Mucosa of gallbladder (tissue), 1 donor: ENCODE data around the gene SLC6A19. TPM values are rescaled to one million over a fixed set of nuclear protein-coding genes. Genes with fewer than 3 reads are reported as not detected.
A peak's percentile ranks its signal among the peaks of the same experiment; 100 is the strongest.

Source experiments
- DNase-seq: peaks from one replicate; pipeline ENCODE4 v3.0.0-alpha.2; 2020; ENCODE audit warnings: low spot score
- total RNA-seq: library from RNA; stranded (reverse); gene quantifications from one replicate; pipeline ENCODE4 v1.2.1, GENCODE V29; 2021
- donor health status: DM: no; HTN: no; CAD: no.

The SLC6A19 gene
- total RNA-seq, 1 donor from 2014 or later, result 179 TPM

DNA sequence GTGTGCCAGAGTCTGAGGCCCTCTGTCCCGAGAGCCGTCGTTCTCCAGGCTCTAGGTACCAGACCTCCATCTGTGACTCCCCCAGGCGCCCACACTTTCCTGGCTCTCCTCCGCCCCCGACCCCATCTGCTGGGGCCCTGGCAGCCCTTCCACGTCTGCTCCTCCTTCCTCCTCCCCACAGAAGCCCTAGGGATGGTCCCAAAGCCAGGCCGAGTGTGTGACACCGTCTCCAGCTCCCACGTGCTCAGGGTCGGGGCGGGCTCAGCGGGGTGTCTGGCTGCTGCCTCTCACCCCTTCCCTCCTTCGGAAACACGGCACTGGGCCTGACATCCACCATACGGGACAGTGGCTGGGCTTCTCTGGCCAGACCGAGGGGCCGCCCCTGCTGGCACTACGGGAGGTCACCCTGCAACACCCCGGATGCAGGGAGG is 20.5 kb upstream of the SLC6A19 start:
- DNase-seq, result no peak

- peak; percentile 71 for DNase-seq
These were observed 19.7 kb upstream of the SLC6A19 start for GRCh38 chr5:1181451-1182359.

DNA sequence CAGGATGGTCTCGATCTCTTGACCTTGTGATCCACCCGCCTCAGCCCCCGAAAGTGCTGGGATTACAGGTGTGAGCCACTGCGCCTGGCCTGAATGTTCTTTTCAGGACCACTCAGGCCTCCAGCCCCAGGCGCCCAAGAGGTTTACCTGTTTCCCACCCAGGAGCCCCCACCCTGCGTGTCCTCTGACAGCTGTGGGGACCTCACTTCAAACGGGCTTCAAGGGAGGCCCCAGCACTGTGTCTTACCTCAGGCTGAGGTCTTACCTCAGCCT is 19.1 kb upstream of the SLC6A19 start:
- no peak for DNase-seq

- peak; percentile 67 for DNase-seq
These were observed 18.6 kb upstream of the SLC6A19 start for GRCh38 chr5:1182633-1183423.

GRCh38 chr5:1183424-1184162 is 17.8 kb upstream of the SLC6A19 start:
- peak; percentile 9 for DNase-seq

DNA sequence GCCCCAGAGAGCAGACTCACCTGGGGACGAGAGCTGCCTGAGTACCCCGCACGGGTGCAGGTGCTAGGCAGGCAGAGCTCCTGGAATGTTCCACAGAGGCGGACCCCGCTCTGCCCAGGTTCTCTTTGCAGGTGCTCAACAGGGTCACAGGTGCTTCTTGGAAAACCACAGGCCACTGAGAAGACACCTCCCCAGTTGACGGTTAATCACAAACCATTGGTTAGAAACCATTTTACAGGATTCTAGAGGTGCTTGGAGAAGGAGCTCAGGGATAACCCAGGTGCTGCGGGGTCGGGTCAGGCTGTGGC is 17.3 kb upstream of the SLC6A19 start:
- DNase-seq, result no peak

DNA sequence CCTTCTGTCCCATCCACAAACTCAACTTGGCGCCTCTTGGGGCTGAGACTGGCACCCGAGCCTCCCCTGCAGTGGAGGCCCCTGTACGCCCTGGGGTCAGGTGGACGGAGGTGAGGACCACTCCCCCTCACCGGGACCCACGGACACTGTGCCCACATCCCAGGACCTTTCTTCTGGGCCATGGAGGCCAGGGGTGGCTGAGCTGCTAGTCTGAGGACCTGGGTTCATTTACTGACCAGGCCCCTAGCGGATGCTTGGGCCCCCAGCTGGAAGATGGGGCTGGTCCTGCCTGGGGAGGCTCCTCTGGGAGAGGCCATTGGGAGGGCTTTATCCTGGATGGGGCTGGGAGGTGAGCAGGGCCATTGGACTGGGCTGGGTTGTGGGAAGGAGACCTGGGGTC is 16.9 kb upstream of the SLC6A19 start:
- peak; percentile 6 for DNase-seq

- peak; percentile 3 for DNase-seq
These were observed 16.3 kb upstream of the SLC6A19 start for GRCh38 chr5:1185038-1185627.

DNA sequence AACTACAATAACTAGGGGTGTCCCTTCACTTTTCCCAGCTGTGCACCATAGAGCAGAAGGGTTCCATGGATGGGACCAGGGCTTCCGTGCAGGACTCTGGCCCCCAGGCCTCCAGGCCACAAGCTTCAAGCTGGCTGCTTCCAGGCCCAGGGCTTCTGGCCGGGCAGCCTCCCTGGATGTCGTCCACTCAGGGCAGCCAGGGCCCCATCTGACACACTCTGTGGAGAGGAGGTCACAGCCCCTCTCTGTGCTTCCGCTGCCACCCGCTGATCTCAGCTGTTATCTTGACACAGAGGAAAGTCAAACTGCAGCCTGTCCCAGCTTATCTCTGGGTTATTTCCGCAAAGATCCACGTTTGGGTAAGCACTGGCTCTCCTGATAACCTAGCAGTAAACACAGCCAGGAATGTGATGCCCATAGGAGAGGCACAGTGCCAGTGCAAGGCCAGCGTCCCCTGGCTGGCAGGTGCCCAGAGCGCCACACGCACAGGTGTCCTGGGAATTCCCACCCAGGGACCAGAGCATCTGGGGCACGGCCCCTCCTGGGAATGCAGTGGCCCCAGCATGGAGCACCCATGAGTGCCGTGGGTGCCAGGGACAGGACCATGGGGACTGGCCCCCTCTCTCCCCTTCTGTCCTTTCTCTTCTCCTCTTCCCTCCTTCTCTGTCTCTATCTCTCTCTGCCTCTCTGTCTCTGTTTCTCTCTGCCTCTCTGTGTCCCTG is 15.6 kb upstream of the SLC6A19 start:
- peak; percentile 79 for DNase-seq

- peak; percentile 10 for DNase-seq
These were observed 14.8 kb upstream of the SLC6A19 start for GRCh38 chr5:1186351-1187233.

DNA sequence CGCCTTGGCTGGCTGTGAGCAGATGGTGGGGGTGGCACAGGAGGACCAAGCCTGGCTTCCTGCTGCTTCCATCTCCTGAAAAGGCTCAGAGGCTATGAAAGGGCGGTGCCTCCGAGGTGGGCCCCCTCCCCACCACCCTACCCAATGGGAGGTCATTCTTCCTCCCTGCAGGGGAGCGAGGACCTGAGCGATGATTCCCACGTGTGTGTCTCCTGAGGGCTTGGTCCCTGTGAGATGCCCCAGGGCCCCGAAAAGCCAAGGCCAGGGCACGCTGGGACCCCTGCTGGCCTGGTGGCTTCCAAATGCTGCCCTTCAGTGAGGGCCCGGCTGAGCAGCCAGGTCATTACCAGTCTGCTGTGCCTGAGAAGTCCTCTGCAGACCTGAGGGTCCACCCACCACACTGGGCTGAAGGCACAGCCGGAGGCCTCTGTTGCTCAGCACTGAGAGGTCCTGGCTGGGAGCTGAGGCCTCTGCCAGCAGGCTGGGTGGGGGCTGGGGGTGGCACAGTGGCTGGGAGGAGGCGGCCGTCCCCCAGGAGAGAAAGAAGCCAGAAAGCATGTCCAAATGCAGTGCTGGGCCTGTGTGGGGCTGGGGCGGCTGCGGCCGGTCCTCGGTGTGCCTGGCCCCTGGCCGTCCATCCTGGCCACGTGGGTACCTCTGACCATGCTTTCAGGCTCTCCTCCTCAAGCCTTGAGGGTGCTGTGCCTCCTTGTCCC is 14.0 kb upstream of the SLC6A19 start:
- DNase-seq, result no peak

DNA sequence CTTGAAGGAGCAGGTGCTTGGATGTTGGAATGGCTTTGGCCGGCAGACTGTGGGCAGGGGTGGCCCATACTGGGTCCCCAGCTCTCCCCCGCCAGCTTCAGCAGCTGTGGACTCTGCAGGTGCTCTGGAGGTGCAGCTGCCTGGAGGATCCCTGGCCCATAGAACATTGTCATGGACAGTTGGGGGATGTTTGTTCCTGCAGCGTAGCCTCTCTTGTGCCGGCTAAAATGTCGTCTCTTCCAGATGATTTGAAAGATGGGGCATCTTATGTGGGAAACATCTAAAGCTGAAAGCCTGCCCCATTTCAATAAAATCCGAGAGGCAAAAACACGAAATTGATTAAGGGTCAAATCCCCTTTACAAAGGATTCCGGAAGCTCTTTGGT is 13.5 kb upstream of the SLC6A19 start:
- no peak for DNase-seq

DNA sequence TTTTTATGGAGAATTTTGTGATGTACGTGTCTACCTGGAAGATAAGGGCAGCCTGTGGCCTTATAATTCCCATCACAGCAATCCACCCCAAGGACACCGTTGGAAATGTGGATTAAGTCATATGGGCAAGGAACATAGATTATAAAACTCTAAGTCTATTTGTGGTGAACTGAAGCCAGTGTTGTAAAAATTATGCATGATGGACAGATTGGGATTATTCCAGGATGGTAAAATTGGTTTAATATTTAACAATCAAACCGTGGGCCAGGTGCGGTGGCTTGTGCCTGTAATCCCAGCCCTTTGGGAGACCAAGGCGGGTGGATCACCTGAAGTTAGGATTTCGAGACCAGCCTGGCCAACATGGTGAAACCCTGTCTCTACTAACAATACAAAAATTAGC is 12.9 kb upstream of the SLC6A19 start:
- no peak for DNase-seq

DNA sequence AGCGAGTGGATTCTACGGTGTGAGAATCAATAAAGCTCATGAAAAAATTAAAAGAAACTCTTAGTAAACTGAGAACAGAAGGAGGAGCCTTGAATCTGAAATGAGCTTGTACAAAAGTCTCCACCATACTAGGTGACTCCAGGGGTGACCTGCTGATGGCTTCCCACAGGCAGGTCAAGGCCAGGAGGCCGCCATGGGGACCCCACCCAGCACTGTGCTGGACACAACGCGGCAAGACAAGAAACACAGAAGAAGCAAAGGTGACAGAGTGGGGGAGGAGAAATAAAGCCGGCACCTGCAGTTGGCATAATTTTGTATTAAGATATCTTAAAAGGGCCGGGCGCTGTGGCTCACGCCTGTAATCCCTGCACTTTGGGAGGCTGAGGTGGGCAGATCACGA is 12.1 kb upstream of the SLC6A19 start:
- no peak for DNase-seq

GRCh38 chr5:1190278-1190677 is 11.1 kb upstream of the SLC6A19 start:
- DNase-seq, result no peak

GRCh38 chr5:1190837-1191239 is 10.6 kb upstream of the SLC6A19 start:
- DNase-seq, result no peak

GRCh38 chr5:1192971-1193590 is 8.3 kb upstream of the SLC6A19 start:
- DNase-seq, result no peak

DNA sequence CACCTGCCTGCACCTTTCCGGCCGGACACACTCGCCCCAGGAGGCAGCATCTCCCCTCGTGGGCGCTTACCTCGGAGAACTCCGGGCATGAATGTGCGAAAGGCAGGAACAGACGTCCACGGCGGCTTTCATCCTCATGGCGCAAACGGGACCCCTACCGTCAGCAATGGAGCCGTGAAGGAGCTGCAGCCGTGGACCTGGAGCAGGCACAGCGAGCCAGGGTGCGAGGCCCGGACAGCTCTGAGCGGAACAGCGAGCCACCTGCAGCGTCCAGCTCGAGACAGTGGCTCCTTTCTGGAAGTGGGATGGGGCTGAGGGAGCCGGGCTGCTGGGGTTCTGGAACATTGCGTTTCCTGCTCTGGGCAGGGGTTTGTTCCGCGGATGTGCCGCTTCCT is 7.8 kb upstream of the SLC6A19 start:
- DNase-seq, result no peak

DNA sequence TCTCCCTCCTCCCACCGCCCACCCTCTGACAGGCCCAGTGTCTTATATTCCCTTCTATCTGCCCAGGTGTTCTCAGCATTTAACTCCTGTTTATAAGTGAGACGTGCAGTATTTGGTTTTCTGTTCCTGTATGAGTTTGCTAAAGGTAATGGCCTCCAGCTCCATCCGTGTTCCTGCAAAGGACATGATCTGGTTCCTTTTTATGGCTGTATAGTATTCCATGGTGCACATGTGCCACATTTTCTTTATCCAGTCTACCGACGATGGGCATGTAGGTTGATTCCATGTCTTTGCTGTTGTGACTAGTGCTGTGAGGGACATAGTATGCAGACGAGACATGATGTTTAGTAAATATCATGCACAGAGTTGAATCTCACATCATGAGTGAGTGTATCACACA is 7.0 kb upstream of the SLC6A19 start:
- no peak for DNase-seq
